Measurements from ENCODE around the gene TSPAN33.
"Not testable (repeated sequence)": the region's sequence is repeated elsewhere in the genome, so short reads cannot be mapped to it uniquely, and the experiment has no call there.

The TSPAN33 gene

DNA sequence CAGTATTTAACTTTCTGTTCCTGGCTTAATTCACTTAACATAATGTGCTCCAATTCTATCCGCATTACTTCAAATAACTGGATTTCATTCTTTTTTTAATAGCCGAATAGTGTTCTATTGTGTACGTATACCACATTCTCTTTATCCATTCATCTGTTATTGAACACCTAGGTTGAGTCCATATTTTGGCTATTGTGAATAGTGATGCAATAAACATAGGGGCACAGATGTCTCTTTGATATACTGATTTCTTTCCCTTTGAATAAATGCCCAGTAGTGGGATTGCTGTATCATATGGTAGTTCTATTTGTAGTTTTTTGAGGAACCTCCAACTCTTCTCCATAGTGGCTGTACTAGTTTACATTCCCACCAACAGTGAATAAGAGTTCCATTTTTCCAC is 25.5 kb upstream of the TSPAN33 start:
- Histone ChIP-seq H3K27me3 (ENCODE audit: control insufficient read depth, insufficient read depth, low read length) (no peaks in the 10 kb centered on the region), H3K9ac (ENCODE audit: low read length) (no peak overlapping the region), H3K27ac (ENCODE audit: low read length) (no peak overlapping the region), H3K9me3 (ENCODE audit: control insufficient read depth, low read depth, low read length) (peaks cover 9% of the 10 kb centered on the region), H3K4me3 (ENCODE audit: low read length) (no peak overlapping the region), H3K36me3 (ENCODE audit: control insufficient read depth, low read depth, low read length) (no peaks in the 10 kb centered on the region), H3K4me1 (ENCODE audit: control insufficient read depth, low read depth, low read length) (no peaks in the 10 kb centered on the region)

DNA sequence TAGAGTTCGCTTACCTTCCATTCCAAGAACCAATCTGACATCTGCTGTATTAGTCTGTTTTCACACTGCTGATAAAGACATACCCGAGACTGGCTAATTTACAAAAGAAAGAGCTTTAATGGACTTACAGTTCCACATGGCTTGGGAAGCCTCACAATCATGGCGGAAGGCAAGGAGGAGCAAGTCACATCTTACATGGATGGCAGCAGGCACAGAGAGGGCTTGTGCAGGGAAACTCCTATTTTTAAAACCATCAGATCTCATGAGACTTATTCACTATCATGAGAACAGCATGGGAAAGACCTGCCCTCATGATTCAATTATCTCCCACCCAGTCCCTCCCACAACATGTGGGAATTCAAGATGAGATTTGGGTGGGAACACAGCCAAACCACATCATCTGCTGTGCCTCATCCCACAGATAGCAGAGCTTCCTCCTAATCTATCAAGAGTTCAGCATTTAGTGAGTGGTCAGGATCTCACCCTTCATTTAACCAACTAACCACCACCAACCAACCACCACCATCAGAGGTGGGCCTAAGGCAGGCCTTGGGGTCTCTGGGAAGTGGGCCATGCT is 22.9 kb upstream of the TSPAN33 start:
- H3K27me3 ChIP-seq (ENCODE audit: control insufficient read depth, insufficient read depth, low read length); H3K9ac ChIP-seq (ENCODE audit: low read length); H3K4me1 ChIP-seq (ENCODE audit: control insufficient read depth, low read depth, low read length); H3K9me3 ChIP-seq (ENCODE audit: control insufficient read depth, low read depth, low read length); H3K27ac ChIP-seq (ENCODE audit: low read length); H3K36me3 ChIP-seq (ENCODE audit: control insufficient read depth, low read depth, low read length); H3K4me3 ChIP-seq (ENCODE audit: low read length): not testable (repeated sequence)

DNA sequence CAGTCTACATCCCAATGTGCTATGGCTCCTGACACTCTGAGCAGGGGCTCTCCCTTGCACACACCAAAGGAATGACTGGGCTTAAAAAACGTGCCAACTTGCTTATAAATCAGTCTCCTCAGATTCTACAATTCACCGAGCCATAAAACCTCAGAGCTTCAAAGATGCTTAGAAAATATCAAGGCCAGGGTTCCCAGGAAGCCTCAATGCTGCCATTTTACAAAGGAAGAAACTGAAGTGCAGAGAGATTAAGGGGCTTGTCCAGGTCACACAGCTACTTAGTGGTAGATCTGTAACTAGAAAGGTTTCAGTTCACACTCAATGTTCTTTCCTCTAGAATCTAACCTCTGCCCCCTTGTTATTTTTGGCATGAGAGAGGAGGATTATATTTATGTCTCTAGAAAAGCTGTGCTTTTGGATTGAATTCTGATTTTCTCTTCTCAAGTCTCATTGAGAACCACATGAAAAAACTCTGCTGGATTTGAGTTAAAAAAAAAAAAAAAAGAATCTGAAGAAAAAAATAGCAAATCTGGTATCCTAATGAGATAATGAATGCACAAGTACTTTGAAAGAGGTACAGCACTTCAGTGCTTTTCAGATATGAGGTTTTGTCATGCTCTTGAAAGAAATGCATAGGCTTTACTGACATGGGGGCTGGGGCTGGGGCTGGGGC is 22.3 kb upstream of the TSPAN33 start:
- Histone ChIP-seq H3K9ac (ENCODE audit: low read length) (no peak overlapping the region), H3K4me3 (ENCODE audit: low read length) (no peak overlapping the region), H3K27ac (ENCODE audit: low read length) (no peak overlapping the region), H3K4me1 (ENCODE audit: control insufficient read depth, low read depth, low read length) (no peaks in the 10 kb centered on the region), H3K27me3 (ENCODE audit: control insufficient read depth, insufficient read depth, low read length) (no peaks in the 10 kb centered on the region), H3K36me3 (ENCODE audit: control insufficient read depth, low read depth, low read length) (no peaks in the 10 kb centered on the region), H3K9me3 (ENCODE audit: control insufficient read depth, low read depth, low read length) (peaks cover 9% of the 10 kb centered on the region)

DNA sequence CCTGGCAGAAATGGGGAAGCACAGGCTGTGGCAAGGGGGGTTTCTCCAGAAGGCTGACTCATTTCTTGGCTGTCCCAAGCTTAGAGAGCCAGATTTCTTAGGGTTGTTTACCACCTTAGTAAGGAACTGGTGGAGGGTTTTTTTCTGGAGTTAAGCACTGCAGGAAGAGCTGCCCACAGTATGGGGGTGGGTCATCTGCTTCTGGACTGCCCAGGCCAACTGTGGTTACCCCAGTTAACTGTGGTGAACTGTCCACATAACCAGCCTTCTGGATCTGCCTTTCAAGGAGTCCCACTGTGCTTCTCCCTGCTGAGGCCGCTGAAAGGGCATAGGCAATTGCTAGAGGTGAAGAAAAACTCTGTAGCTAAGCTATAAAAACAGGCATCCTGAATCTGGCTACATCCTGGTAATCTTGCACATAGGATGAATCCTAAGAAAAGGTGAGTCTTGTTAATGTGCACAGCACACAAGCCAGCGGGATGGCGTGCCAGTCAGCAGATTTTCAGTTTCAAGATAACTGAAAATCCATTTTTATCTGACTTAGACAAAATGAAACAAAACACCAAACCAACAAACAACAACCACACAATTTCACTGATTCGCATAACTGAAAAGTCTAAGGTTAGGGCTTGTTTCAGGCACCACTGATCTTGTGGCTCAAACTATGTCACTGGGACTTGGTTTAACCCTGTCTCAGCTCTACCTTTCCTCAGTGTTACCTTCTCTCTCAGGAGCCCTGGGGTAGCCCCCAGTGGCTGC is 21.6 kb upstream of the TSPAN33 start:
- Histone ChIP-seq H3K9ac (ENCODE audit: low read length) (no peak overlapping the region), H3K4me3 (ENCODE audit: low read length) (no peak overlapping the region), H3K4me1 (ENCODE audit: control insufficient read depth, low read depth, low read length) (no peaks in the 10 kb centered on the region), H3K36me3 (ENCODE audit: control insufficient read depth, low read depth, low read length) (no peaks in the 10 kb centered on the region), H3K9me3 (ENCODE audit: control insufficient read depth, low read depth, low read length) (peaks cover 9% of the 10 kb centered on the region), H3K27ac (ENCODE audit: low read length) (no peak overlapping the region), H3K27me3 (ENCODE audit: control insufficient read depth, insufficient read depth, low read length) (no peaks in the 10 kb centered on the region)

DNA sequence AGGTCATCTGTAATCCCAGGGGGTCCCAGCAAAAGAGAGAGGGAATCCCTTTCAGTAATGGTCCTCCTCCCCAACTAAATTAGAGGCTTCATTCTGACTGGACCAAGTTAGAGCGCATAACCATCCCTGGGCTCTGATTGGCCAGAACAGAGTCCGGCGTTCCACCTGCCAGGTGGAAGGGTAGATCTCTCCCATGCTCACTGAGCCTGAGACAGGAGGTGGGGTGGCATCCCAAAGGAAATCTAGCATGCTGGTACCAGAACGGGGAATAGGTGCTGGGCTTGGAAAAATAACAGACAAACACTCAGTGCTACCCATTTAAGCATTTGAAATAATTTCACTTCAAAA is 21.0 kb upstream of the TSPAN33 start:
- peaks cover 9% of the 10 kb centered on the region for H3K9me3 ChIP-seq (ENCODE audit: control insufficient read depth, low read depth, low read length)
- H3K9ac ChIP-seq (ENCODE audit: low read length): no peak overlapping the region
- no peak overlapping the region for H3K4me3 ChIP-seq (ENCODE audit: low read length)
- H3K36me3 ChIP-seq (ENCODE audit: control insufficient read depth, low read depth, low read length): no peaks in the 10 kb centered on the region
- H3K4me1 ChIP-seq (ENCODE audit: control insufficient read depth, low read depth, low read length): no peaks in the 10 kb centered on the region
- no peaks in the 10 kb centered on the region for H3K27me3 ChIP-seq (ENCODE audit: control insufficient read depth, insufficient read depth, low read length)
- H3K27ac ChIP-seq (ENCODE audit: low read length): no peak overlapping the region

DNA sequence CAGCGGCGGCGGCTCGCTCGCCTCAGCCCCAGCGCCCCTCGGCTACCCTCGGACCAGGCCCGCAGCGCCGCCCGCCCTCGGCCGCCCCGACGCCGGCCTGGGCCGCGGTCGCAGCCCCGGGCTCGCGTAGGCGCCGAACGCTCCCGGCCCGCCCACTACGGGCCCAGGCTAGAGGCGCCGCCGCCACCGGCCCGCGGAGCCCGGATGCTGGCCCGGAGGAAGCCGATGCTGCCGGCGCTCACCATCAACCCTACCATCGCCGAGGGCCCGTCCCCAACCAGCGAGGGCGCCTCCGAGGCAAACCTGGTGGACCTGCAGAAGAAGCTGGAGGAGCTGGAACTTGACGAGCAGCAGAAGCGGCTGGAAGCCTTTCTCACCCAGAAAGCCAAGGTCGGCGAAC is 18.2 kb upstream of the TSPAN33 start:
- H3K4me3 ChIP-seq (ENCODE audit: low read length): no peak overlapping the region
- peaks cover under 1% of the 10 kb centered on the region for H3K9me3 ChIP-seq (ENCODE audit: control insufficient read depth, low read depth, low read length)
- H3K4me1 ChIP-seq (ENCODE audit: control insufficient read depth, low read depth, low read length): no peaks in the 10 kb centered on the region
- H3K36me3 ChIP-seq (ENCODE audit: control insufficient read depth, low read depth, low read length): no peaks in the 10 kb centered on the region
- H3K9ac ChIP-seq (ENCODE audit: low read length): no peak overlapping the region
- H3K27ac ChIP-seq (ENCODE audit: low read length): no peak overlapping the region
- no peaks in the 10 kb centered on the region for H3K27me3 ChIP-seq (ENCODE audit: control insufficient read depth, insufficient read depth, low read length)

DNA sequence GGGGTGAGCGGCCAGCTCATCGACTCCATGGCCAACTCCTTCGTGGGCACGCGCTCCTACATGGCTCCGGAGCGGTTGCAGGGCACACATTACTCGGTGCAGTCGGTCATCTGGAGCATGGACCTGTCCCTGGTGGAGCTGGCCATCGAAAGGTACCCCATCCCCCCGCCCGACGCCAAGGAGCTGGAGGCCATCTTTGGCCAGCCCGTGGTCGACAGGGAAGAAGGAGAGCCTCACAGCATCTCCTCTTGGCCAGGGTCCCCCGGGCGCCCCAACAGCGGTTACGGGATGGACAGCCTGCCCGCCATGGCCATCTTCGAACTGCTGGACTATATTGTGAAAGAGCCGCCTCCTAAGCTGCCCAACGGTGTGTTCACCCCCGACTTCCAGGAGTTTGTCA is 17.4 kb upstream of the TSPAN33 start:
- H3K9me3 ChIP-seq (ENCODE audit: control insufficient read depth, low read depth, low read length): no peaks in the 10 kb centered on the region
- H3K27me3 ChIP-seq (ENCODE audit: control insufficient read depth, insufficient read depth, low read length): no peaks in the 10 kb centered on the region
- no peak overlapping the region for H3K27ac ChIP-seq (ENCODE audit: low read length)
- no peaks in the 10 kb centered on the region for H3K4me1 ChIP-seq (ENCODE audit: control insufficient read depth, low read depth, low read length)
- no peak overlapping the region for H3K9ac ChIP-seq (ENCODE audit: low read length)
- H3K4me3 ChIP-seq (ENCODE audit: low read length): no peak overlapping the region
- no peaks in the 10 kb centered on the region for H3K36me3 ChIP-seq (ENCODE audit: control insufficient read depth, low read depth, low read length)

DNA sequence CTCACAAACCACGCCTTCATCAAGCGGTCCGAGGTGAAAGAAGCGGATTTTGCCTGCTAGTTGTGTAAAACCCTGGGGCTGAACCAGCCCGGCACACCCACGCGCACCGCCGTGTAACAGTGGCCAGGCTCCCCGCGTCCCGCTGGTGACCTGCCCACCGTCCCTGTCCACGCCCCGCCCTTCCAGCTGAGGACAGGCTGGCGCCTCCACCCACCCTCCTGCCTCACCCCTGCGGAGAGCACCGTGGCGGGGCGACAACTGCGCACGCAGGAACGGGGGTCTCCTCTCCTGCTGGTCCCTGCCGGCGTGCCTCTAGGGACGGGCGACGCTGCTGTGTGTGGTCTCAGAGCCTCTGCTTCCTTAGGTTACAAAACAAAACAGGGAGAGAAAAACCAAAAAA is 16.9 kb upstream of the TSPAN33 start:
- H3K36me3 ChIP-seq (ENCODE audit: control insufficient read depth, low read depth, low read length): no peaks in the 10 kb centered on the region
- no peak overlapping the region for H3K27ac ChIP-seq (ENCODE audit: low read length)
- H3K4me3 ChIP-seq (ENCODE audit: low read length): no peak overlapping the region
- no peaks in the 10 kb centered on the region for H3K27me3 ChIP-seq (ENCODE audit: control insufficient read depth, insufficient read depth, low read length)
- no peak overlapping the region for H3K9ac ChIP-seq (ENCODE audit: low read length)
- no peaks in the 10 kb centered on the region for H3K4me1 ChIP-seq (ENCODE audit: control insufficient read depth, low read depth, low read length)
- H3K9me3 ChIP-seq (ENCODE audit: control insufficient read depth, low read depth, low read length): no peaks in the 10 kb centered on the region

DNA sequence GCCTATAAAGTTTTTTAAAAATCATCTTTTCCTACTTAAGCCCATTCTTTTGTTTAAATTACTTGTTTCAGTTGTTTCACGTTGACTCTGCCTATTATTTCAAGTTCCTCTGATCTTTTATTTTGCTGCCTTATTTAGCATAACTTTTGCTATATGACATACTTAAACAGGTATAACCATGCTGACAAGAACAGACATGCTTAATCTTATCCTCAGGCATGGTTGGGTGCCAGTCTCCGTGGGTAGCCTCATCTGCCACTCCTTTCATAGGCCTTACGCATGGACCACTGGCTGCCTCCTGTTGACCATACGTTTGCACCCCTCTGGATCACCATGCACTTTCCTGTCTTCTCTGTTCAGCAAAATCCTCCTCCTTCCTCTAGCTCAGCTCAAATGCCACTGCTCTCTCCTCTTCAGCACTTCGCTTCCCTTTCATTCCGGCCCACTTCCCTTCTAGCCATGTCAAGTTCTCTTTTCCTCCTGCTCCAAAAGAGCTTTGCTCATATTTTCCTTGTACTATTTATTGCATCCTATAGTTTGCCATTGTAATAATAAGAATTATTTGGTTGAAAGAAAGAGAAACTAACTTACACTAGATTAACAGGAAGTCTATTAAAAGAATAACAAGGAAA is 10.0 kb upstream of the TSPAN33 start:
- H3K36me3 ChIP-seq (ENCODE audit: control insufficient read depth, low read depth, low read length): no peaks in the 10 kb centered on the region
- H3K9ac ChIP-seq (ENCODE audit: low read length): no peak overlapping the region
- H3K4me1 ChIP-seq (ENCODE audit: control insufficient read depth, low read depth, low read length): no peaks in the 10 kb centered on the region
- H3K9me3 ChIP-seq (ENCODE audit: control insufficient read depth, low read depth, low read length): no peaks in the 10 kb centered on the region
- no peaks in the 10 kb centered on the region for H3K27me3 ChIP-seq (ENCODE audit: control insufficient read depth, insufficient read depth, low read length)
- H3K4me3 ChIP-seq (ENCODE audit: low read length): no peak overlapping the region
- no peak overlapping the region for H3K27ac ChIP-seq (ENCODE audit: low read length)

DNA sequence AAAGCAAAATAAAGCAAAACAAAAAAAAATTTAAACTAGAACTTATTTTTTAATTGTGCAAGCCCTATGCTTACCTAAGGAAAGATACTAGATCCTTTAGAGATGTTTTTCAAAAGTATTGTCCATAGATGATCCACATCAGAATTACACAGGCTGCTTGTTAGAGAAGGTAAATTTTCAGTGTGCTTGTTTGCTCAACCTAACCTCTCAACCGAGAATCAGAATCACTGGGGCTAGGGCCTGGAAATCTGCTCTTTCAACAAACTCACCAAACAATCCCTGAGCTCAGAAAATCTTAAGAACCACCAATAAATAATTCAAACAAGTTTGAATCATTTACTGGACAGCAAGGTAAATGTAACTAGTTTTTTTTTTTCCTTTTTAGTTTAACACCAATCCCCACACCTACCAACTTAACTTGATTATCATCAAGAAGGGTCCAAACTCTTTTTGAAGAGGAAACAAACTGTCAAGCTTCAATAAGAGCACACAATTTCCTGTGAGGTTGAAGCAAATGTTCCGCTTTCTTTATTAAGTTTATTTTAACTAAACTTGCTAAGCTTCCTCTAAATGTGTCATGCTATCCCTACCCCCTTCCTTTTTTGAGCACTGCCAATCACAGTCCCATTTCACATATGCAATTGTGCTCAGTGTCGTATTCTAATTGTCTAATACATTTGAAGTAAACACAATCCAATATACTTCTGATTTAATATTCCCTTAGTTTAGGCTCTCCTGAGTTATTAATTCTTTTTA is 7.4 kb upstream of the TSPAN33 start:
- Histone ChIP-seq H3K4me3 (ENCODE audit: low read length) (no peak overlapping the region), H3K27ac (ENCODE audit: low read length) (no peak overlapping the region)

DNA sequence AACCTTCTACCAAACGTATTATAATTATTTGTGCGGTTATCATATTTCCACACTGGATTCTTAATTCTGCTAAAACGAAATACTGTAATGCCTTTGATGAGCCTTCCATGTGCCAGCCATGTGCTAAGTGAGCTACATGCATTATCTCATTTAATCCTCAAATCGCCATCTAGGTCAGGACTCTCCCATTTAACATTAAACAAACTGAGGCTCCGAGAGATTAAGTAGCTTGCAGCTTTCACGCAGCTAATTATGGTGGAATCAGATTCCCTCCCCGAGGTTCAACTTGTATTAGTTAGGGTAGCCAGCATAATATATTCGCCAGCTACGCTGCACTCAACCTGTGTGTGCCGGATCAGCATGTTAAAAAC is 798 bp upstream of the TSPAN33 start:
- no peaks in the 10 kb centered on the region for H3K36me3 ChIP-seq (ENCODE audit: control insufficient read depth, low read depth, low read length)
- H3K9me3 ChIP-seq (ENCODE audit: control insufficient read depth, low read depth, low read length): no peaks in the 10 kb centered on the region
- peaks cover 20% of the 10 kb centered on the region for H3K27me3 ChIP-seq (ENCODE audit: control insufficient read depth, insufficient read depth, low read length)
- peaks cover 7% of the 10 kb centered on the region for H3K4me1 ChIP-seq (ENCODE audit: control insufficient read depth, low read depth, low read length)
- H3K27ac ChIP-seq (ENCODE audit: low read length): no peak overlapping the region
- H3K9ac ChIP-seq (ENCODE audit: low read length): no peak overlapping the region
- H3K4me3 ChIP-seq (ENCODE audit: low read length): peak overlapping the region; percentile 86

More for the DNA sequence above, 7.4 kb upstream of the TSPAN33 start:
- no peak overlapping the region for H3K9ac ChIP-seq (ENCODE audit: low read length)
- H3K27me3 ChIP-seq (ENCODE audit: control insufficient read depth, insufficient read depth, low read length): no peaks in the 10 kb centered on the region
- H3K9me3 ChIP-seq (ENCODE audit: control insufficient read depth, low read depth, low read length): no peaks in the 10 kb centered on the region
- H3K4me1 ChIP-seq (ENCODE audit: control insufficient read depth, low read depth, low read length): no peaks in the 10 kb centered on the region
- no peaks in the 10 kb centered on the region for H3K36me3 ChIP-seq (ENCODE audit: control insufficient read depth, low read depth, low read length)

Data from iPS-18a (cell line).